DND-41 (cell line): ENCODE measurements around the gene TGOLN2.

Source experiments
- EZH2 ChIP-seq: IDR thresholded peaks from 3 replicates; pipeline ENCODE4 v1.6.1; 2012; ENCODE audit warnings: borderline replicate concordance, low read depth, mild to moderate bottlenecking, moderate library complexity, low read length, inconsistent platforms; ENCODE audit not compliant: severe bottlenecking
- TF ChIP-seq, protein P1 (sequence below): IDR thresholded peaks from 2 replicates; pipeline ENCODE4 v1.5.1; 2012; ENCODE audit warnings: borderline replicate concordance, low read length, moderate library complexity, mild to moderate bottlenecking; ENCODE audit not compliant: poor library complexity, severe bottlenecking; ENCODE audit errors: extremely low read depth

DNA sequence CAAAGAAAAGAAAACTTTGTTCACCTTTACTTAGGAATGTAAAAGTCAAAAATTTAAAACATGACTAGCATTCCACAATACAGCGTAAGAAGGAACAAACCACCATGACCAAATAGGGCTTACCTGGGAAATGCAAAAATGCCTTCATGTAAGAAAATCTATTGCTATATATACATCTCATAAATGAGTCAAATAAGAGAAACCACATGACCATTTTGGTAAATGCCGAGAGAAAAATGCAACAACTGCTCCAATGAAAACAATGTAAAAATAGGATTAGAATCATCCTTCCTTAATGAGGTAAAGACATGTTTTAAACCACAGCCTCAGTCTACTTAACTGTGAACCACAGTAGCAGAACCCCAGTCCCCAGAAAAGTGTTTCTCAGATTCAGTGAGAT is 49.4 kb downstream of the TGOLN2 start:
- TF ChIP-seq, protein P1, sequence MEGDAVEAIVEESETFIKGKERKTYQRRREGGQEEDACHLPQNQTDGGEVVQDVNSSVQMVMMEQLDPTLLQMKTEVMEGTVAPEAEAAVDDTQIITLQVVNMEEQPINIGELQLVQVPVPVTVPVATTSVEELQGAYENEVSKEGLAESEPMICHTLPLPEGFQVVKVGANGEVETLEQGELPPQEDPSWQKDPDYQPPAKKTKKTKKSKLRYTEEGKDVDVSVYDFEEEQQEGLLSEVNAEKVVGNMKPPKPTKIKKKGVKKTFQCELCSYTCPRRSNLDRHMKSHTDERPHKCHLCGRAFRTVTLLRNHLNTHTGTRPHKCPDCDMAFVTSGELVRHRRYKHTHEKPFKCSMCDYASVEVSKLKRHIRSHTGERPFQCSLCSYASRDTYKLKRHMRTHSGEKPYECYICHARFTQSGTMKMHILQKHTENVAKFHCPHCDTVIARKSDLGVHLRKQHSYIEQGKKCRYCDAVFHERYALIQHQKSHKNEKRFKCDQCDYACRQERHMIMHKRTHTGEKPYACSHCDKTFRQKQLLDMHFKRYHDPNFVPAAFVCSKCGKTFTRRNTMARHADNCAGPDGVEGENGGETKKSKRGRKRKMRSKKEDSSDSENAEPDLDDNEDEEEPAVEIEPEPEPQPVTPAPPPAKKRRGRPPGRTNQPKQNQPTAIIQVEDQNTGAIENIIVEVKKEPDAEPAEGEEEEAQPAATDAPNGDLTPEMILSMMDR, result no peak
- no peak for TF ChIP-seq EZH2
